ENCODE results near the gene WFDC13. TPM values are rescaled to one million over a fixed set of nuclear protein-coding genes. Genes with fewer than 3 reads are reported as not detected.
"Not testable (repeated sequence)": the region's sequence is repeated elsewhere in the genome, so short reads cannot be mapped to it uniquely, and the experiment has no call there.

Gene WFDC13, protein sequence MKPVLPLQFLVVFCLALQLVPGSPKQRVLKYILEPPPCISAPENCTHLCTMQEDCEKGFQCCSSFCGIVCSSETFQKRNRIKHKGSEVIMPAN
- not detected for total RNA-seq
- long read RNA-seq: 0 reads

DNA sequence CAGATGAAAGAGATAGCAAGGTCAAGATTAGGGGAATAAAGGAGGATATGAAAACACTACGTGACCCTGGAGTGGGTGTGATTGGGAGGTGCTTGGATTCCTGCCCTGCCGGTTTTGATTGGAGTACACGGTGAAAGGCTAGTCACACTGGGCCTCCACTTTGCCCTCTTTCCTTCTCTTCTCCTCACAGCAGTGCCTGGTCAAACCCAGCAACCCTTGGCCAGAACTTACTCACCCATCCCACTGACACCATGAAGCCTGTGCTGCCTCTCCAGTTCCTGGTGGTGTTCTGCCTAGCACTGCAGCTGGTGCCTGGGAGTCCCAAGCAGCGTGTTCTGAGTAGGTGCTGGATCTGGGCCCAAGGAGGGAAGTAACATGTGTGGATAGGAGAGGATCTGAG lies at the start of gene WFDC13:
WFDC13 (plus strand) TSS at position 166 of the 400 bp plus-strand sequence; CDS start at position 252, 86 bp downstream.
- intact Hi-C loops (cut with DNase I): no loop called here
- DNase-seq: no peak
- ATAC-seq: no peak

DNA sequence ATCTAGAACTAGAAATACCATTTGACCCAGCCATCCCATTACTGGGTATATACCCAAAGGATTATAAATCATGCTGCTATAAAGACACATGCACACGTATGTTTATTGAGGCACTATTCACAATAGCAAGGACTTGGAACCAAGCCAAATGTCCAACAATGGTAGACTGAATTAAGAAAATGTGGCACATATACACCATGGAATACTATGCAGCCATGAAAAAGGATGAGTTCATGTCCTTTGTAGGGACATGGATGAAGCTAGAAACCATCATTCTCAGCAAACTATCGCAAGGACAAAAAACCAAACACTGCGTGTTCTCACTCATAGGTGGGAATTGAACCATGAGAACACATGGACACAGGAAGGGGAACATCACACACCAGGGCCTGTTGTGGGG lies 44.8 kb upstream of the WFDC13 start:
- intact Hi-C loops (cut with DNase I); DNase-seq; ATAC-seq: not testable (repeated sequence)

DNA sequence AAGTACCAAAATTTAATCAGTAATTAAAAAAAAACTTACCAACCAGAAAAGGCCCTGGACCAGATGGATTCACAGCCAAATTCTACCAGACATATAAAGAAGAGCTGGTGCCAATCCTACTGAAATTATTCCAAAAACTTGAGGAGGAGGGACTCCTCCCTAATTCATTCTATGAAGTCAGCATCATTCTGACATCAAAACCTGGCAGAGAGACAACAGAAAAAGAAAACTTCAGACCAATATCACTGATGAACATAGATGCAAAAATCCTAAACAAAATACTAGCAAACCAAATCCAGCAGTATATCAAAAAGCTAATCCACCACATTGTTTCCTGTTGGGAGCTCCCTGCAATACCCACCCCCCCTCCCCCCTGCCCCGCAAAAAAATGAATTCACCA lies 31.7 kb upstream of the WFDC13 start, which contains the start of gene WFDC11:
WFDC11 (minus strand) TSS at position 101 of the 400 bp plus-strand sequence. CDS start 19,639 bp downstream, outside the sequence.
- no peak for ATAC-seq
- no peak for DNase-seq
- intact Hi-C loops (cut with DNase I): no loop called here

DNA sequence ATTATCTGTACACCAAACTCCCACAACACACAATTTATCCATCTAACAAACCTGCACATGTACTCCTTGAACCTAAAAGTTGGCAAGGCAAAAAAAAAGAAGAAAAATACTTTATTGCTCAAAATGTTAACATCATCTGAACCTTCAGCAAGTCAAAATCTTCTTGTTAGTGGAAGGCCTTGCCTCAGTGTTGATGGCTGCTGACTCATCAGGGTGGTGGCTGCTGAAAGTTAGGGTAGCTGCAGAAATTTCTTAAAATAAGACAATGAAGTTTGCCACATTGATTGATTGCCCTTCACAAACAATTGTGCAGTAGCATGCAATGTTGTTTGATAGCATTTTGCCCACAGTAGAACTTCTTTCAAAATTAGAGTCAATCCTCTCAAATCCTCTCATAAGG lies 29.1 kb upstream of the WFDC13 start:
- no peak for DNase-seq
- no peak for ATAC-seq
- intact Hi-C loops (cut with DNase I): no loop called here

DNA sequence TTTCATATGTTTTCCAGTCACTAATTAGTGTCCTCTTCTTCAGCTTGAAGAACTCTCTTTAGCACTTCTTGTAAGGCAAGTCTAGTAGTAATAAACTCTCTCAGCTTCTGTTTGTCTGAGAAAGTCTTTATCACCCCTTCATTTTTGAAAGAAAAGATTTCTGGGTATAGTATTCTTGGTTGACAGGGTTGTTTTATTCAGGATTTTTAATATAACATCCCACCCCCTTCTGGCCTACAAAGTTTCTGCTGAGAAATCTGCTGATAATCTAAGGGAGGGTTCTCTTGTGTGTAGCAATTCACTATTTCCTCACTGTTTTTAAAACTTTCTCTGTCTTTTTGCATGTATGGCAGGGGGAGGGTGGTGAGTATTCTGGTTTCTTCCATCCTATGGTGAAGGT lies 22.2 kb upstream of the WFDC13 start:
- no peak for DNase-seq
- ATAC-seq: no peak
- intact Hi-C loops (cut with DNase I): no loop called here

DNA sequence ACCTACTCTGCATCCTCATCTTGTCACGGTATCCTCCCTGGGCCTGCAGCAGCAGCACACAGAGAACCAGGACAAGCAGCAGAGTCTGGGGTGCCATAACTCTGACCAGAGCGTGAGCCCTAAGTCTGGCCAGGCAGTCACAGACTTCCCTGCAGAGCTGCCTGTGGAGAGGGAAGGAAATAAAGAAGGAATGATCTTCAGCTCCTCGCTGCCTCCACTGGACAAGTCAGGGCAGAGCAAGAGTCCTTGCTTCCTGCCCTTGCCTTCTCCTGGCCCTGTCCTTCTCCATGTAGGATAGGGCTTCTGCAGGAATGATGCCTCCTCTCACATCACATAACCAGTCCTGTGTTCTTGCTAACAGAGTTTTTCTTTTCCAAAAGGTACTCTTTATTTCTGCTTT lies 15.9 kb upstream of the WFDC13 start:
- DNase-seq: no peak

DNA sequence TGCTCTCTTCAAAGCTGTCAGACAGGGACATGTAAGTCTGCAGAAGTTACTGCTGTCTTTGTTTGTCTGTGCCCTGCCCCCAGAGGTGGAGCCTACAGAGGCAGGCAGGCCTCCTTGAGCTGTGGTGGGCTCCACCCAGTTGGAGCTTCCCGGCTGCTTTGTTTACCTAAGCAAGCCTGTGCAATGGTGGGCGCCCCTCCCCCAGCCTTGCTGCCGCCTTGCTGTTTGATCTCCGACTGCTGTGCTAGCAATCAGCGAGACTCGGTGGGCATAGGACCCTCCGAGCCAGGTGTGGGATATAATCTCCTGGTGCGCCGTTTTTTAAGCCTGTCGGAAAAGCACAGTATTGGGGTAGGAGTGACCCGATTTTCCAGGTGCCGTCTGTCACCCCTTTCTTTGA lies 8.5 kb upstream of the WFDC13 start:
- ATAC-seq; DNase-seq; intact Hi-C loops (cut with DNase I): not testable (repeated sequence)

More for the DNA sequence above, 15.9 kb upstream of the WFDC13 start:
- intact Hi-C loops (cut with DNase I): no loop called here
- ATAC-seq: no peak

DNA sequence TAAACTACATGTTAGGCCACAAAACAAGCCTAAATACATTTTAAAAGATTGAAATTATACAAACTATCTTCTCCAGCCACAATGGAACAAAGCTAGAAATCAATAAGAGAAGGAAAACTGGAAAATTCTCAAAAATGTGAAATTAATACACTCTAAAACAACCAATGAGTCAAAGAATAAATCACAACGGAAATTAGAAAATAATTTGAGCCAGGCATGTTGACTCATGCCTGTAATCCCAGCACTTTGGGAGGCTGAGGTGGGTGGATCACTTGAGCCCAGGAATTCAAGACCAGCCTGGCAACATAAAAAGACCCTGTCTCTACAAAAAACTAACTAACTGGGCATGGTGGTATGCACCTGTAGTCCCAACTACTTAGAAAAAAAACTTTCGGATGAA lies 6.3 kb upstream of the WFDC13 start:
- ATAC-seq (no peak), DNase-seq (no peak)
- intact Hi-C loops (cut with DNase I): no loop called here

DNA sequence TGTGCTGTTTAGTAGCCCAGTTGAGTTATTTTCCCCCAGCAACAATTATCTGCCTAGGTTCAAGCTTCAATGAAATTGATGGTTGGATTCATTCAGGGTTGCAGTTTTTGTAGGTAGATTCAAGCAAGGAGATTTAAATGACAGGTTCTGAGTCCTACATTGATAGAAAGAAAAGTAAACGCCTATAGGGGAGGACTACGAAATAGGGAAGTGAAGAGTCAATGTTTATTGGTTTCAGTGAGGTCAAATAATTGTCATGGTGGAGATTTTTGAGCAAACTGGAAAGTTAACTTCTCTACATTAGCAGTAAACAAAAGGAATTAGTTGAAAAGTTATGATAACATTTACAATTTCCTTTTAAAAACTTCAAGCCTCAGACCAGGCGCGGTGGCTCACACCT lies 734 bp upstream of the WFDC13 start:
- DNase-seq (no peak), ATAC-seq (no peak)
- intact Hi-C loops (cut with DNase I): no loop called here

DNA sequence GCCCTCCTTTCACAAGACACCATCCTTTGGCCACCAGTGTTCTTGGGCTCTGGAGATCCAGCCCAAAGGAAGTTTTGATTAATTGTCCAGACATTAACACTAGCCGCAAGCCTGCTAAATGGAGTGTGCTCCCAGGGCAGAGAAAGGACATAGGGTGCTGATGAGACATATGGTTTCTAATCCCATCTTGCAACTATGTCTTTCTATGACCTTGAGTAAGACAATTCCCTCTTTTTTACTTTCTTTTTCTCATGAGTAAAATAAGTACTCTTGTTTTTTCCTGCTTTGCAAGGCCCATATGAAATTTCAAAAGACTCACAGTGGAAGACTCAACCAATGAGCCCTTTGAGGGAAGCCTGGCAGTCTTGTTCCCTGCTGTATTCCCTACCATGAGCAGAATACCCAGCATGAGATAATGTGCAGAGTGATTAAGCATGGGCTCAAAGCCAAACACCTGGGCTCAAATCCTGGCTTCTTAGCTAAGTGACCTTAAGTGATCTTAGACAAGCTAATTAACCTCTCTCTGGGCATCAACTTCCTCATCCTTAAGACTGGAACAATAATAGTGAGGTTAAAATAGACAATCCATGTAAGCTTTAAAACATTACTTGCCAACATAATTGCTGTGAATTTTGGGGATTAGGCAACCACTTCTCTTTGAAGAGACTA lies 3.3 kb downstream of the WFDC13 start, which contains the start of gene WFDC10B:
WFDC10B (minus strand) TSS at position 51 of the 669 bp plus-strand sequence. CDS start 19,027 bp downstream, outside the sequence.
- intact Hi-C loops (cut with DNase I): loop anchor here in 1 of 2 donors (5.0 kb wide), 1 partner anchor 328 kb away; the partner anchor contains the start of gene TP53TG5
- no peak for DNase-seq
- ATAC-seq: peak in 1 of 2 donors; percentile 37

DNA sequence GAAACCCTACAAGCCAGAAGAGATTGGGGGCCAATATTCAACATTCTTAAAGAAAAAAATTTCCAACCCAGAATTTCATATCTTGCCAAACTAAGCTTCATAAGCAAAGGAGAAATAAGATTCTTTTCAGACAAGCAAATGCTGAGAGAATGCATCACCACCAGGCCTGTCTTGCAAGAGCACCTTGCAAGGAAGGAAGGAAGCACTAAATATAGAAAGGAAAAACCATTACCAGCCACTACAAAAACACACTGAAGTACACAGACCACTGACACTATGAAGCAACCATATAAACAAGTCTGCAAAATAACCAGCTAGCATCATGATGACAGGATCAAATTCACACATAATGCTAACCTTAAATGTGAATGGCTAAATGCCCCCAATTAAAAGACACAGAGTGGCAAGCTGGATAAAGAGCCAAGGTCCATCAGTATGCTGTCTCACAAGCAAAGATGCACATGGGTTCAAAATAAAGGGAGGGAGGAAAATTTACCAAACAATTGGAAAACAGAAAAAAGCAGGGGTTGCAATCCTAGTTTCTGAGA lies 14.4 kb downstream of the WFDC13 start:
- DNase-seq; ATAC-seq; intact Hi-C loops (cut with DNase I): not testable (repeated sequence)

DNA sequence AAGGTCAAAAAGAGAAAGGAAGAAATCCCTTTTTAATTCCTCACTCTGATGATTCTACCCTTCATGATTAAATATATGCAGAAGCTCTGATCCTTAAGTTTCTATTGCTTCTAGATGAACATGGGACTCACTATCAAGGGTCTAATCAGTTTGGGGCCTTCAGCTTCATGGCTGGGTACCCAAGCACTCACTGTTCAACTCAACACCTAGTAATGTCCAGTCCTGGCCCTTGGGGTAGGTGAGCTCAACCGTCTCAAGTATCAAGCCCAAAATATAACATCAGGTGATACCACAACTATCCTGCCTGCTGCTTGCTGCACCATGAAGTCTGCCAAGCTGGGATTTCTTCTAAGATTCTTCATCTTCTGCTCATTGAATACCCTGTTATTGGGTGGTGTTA lies 20.2 kb downstream of the WFDC13 start, which contains the start of gene SPINT4:
SPINT4 (plus strand) TSS at position 301 of the 400 bp plus-strand sequence; CDS start at position 322, 21 bp downstream.
- DNase-seq (no peak), ATAC-seq (no peak)
- intact Hi-C loops (cut with DNase I): no loop called here

DNA sequence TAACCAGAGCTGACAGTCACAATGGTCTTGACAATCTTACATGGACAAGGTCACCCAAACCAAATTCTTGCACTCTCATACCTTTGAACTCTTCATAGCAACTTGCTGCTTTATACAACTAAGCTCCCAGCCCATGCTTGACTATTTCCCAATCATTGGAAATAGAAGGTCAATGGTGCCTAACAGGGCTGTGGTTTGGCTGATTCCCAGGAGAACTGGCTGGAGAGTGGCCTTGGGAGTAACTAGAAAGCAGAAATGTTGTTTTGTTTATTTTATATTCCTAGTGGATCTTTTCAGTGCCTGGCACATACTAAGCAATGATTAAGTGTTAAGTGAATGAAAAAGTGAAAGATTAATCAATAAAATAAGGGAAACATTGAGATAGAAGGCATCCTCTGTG lies 23.3 kb downstream of the WFDC13 start:
- DNase-seq (no peak), ATAC-seq (no peak)
- intact Hi-C loops (cut with DNase I): no loop called here

DNA sequence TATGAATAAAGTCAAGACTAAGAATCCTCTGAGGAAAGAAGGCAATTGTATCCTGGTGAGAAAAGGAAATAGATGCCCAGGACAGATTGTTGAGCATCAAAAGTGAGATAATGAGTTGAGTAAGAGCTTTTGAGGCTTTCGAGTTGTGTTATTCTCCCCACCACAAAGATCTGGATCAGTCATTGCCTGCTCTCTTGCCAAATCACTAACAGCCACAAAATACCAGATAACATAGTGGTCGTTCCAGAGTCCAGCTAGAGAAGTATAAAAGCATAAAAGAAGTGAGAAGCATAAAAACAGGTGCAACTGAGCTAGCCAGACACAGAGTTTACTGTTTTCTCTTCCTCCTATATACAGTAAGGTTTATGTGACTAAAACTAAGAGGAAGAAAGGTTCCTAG lies 25.2 kb downstream of the WFDC13 start:
- no peak for ATAC-seq
- no peak for DNase-seq
- intact Hi-C loops (cut with DNase I): no loop called here

DNA sequence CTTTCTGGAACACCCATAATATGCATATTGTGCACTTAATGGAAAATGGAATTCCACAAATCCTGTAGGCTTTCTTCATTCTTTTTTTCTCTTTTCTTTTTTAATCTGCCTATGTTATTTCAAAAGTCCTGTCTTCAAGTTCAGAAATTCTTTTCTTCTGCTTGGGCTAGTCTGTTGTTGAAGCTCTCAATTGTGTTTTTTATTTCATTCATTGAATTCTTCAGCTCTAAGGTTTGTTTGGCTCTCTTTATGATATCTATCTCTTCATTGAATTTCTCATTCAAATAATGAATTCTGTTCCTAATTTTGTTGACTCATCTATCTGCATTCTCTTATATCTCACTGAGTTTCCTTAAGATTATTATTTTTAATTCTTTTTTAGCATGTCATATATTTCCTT lies 30.4 kb downstream of the WFDC13 start:
- no peak for DNase-seq
- intact Hi-C loops (cut with DNase I): no loop called here
- no peak for ATAC-seq

DNA sequence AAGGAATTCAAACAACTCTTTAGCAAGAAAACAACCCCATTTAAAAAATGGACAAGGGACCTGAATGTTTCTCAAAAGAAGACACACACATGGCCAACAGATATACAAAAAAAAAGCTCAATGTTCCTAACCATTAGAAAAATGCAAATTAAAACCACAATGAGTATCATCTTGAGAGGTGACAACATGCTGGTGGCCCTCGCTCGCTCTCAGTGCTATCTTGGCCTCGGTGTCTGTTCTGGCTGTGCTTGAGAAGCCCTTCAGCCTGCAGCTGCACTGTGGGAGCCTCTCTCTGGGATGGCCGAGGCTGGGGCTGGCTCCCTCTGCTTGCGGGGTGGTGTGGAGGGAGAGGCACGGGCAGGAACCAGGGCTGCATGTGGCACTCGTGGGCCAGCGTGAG lies 33.7 kb downstream of the WFDC13 start:
- DNase-seq: no peak
- no peak for ATAC-seq
- intact Hi-C loops (cut with DNase I): no loop called here

DNA sequence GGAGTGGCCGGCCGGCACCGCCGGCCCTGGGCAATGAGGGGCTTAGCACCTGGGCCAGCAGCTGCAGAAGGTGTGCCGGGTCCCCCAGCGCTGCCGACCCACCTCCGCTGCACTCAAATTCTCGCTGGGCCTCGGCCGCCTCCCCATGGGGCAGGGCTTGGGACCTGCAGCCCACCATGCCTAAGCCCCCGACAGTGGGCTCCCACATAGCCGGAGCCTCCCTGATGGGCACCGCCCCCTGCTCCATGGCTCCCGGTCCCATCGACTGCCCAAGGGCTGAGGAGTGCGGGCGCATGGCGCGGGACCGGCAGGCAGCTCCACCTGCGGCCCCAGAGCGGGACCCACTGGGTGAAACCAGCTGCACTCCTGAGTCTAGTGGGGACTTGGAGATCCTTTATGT lies 34.1 kb downstream of the WFDC13 start:
- intact Hi-C loops (cut with DNase I): no loop called here
- no peak for DNase-seq
- ATAC-seq: no peak

DNA sequence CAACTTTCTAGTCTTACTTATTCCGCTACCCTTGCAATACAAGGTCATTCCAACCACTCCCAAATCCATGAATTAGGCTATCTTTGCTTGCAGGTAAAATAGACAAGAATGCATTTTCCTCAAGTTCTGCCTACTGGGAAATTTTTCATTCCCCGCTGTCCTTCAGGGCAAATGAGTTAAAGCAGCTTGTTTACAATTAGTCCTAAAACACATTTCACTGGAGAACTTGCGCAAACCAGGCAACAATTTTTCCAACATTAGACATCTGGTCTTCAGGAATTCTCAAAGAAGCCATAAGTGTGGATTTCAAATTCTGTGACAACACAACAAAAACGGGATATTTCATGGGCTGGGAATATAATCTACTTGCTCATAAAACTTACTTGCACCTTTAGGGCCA lies 40.8 kb downstream of the WFDC13 start:
- DNase-seq (no peak), ATAC-seq (no peak)
- intact Hi-C loops (cut with DNase I): no loop called here

DNA sequence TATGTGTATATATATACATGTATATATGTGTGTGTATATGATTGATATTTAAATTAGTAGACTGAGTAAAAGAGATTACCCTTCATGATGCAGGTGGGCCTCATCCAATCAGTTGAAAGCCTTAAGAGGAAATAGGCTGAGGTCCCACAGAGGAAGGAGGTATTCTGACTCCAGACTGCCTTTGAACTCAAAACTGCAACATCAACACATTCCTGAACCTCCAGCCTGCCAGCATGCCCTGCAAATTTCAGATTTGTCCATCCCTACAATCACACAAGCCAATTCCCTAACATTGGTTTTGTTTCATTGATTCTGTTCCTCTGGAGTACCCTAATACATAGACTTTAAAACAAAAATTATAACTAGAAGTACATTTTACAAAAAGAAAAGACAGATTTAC lies 43.2 kb downstream of the WFDC13 start:
- no peak for ATAC-seq
- no peak for DNase-seq
- intact Hi-C loops (cut with DNase I): no loop called here

DNA sequence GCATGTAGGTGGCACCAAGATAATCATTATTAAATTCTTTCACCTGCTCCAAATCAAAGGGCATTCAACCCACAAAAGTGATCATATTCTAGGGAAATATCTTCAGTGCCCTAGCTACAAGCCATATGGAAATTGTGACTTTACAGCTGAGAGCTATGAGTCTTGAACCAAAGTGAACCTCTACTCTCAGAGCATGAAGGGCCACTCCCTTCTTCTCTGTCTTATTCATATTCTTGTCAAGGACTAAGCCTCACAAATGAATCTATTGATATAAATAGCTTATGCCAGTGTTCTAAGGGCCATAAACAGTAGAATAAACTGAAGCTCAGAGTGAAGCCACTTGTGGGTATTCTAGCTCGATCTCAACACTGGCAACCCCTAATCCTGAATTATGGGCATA lies 49.9 kb downstream of the WFDC13 start:
- intact Hi-C loops (cut with DNase I): no loop called here
- ATAC-seq (no peak), DNase-seq (no peak)

DNA sequence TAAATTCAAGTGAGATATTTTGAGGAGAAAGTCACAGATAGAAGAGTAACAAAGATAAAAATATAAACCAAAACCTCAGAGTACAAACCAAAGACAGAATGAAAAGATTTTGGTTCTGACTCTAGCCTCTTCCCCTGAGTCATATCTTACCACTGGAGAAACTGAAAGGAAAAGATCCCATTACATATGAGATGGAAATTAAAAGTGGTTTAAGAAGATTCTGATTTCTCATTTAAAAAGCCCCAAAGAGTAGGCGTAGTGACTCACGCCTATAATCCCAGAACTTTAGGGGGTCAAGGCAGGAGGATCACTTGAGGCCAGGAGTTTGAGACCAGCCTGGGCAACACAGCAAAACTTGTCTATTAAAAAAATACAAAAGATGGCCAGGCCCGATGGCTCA lies 50.9 kb downstream of the WFDC13 start:
- intact Hi-C loops (cut with DNase I): no loop called here
- ATAC-seq: no peak
- DNase-seq: no peak

Measured in left cardiac atrium (tissue), 4 donors.